CD4-positive, alpha-beta T cell (primary cell): ENCODE measurements around the gene HMCN1. TPM values are rescaled to one million over a fixed set of nuclear protein-coding genes. Genes with fewer than 3 reads are reported as not detected.

ENCODE experiments used
- ATAC-seq: fragments of 200-7000 bp; cut with Tn5 transposase; one replicate; pipeline ENCODE4 v1.10.0; 2022; ENCODE audit warnings: mild to moderate bottlenecking; ENCODE audit not compliant: poor library complexity
- CTCF ChIA-PET: fragments of 350-600 bp; sonication (Branson Sonifier 250); formaldehyde crosslinking; loops from one replicate; lab custom pipeline; 2021; ENCODE audit warnings: antibody characterized with exemption, inconsistent platforms; lab: Charles Lee
- POLR2A ChIA-PET: fragments of 350-600 bp; sonication (Branson Sonifier 250); formaldehyde crosslinking; loops from one replicate; lab custom pipeline; 2021; ENCODE audit warnings: antibody characterized with exemption, inconsistent platforms; lab: Charles Lee
- DNase-seq, 14 experiments: peaks; one replicate each; pipeline ENCODE4 v3.0.0-alpha.2; 2013 to 2020; ENCODE audit warnings: mixed read lengths in 2 of 14
- H3K27ac ChIP-seq, 2 donors: one replicate each; pipeline versions ENCODE4 v1.5.1 to v1.7.0; 2013; ENCODE audit warnings: low read length in 2 of 2, low read depth in 1 of 2, mild to moderate bottlenecking in 1 of 2
- H3K27me3 ChIP-seq, 2 experiments: 1 replicate in 1 of 2; 2 replicates in 1 of 2; pipeline versions ENCODE4 v1.6.1 to v1.7.0; 2013; ENCODE audit warnings: low read length in 2 of 2, control low read depth in 1 of 2, mild to moderate bottlenecking in 1 of 2, moderate library complexity in 1 of 2; ENCODE audit not compliant: insufficient read depth in 2 of 2, control insufficient read depth in 1 of 2
- H3K36me3 ChIP-seq: one replicate; pipeline ENCODE4 v1.6.1; 2013; ENCODE audit warnings: low read length, control low read depth; ENCODE audit not compliant: insufficient read depth
- H3K4me1 ChIP-seq: one replicate; pipeline ENCODE4 v1.6.1; 2013; ENCODE audit warnings: low read length, control low read depth; ENCODE audit not compliant: insufficient read depth
- H3K4me3 ChIP-seq: one replicate; pipeline ENCODE4 v1.5.1; 2013; ENCODE audit warnings: mild to moderate bottlenecking, low read length, moderate library complexity
- H3K9me3 ChIP-seq, 2 experiments: 1 replicate in 1 of 2; 2 replicates in 1 of 2; pipeline versions ENCODE4 v1.6.1 to v1.7.0; 2013; ENCODE audit warnings: low read length in 2 of 2, mild to moderate bottlenecking in 2 of 2, control low read depth in 1 of 2, moderate library complexity in 1 of 2; ENCODE audit not compliant: control insufficient read depth in 1 of 2, insufficient read depth in 1 of 2
- H3K27ac Mint-ChIP-seq: one replicate; pipeline ENCODE4 v1.8.0; 2020; ENCODE audit warnings: mixed read lengths
- H3K27me3 Mint-ChIP-seq: one replicate; pipeline ENCODE4 v1.8.0; 2021; ENCODE audit warnings: mixed read lengths
- H3K36me3 Mint-ChIP-seq: one replicate; pipeline ENCODE4 v1.8.0; 2021; ENCODE audit warnings: low read depth, mixed read lengths
- H3K4me1 Mint-ChIP-seq: one replicate; pipeline ENCODE4 v1.8.0; 2021; ENCODE audit warnings: low read depth, mixed read lengths
- H3K4me3 Mint-ChIP-seq: one replicate; pipeline ENCODE4 v1.8.0; 2020; ENCODE audit warnings: mild to moderate bottlenecking, mixed read lengths
- H3K9me3 Mint-ChIP-seq: one replicate; pipeline ENCODE4 v1.8.0; 2020; ENCODE audit warnings: mixed read lengths
- intact Hi-C, 2 experiments: fragments of 100-400 bp; cut with DNase I in 1 of 2; cut with micrococcal nuclease in 1 of 2; formaldehyde crosslinking; loops; one replicate each; pipeline versions ENCODE4 v1.15.1 to v1.9.0; 2023 to 2025; cut with DNase I, micrococcal nuclease
- total RNA-seq, 174 experiments: library from RNA in 2 of 174; stranded (reverse) in 2 of 174; gene quantifications; one replicate each; pipeline ENCODE4 v1.2.3 and lab custom pipeline; 2021 to 2026
- TF ChIP-seq, protein P1 (sequence below): fragments of 200-600 bp; IDR thresholded peaks from one replicate; pipeline ENCODE4 v1.8.0; 2022; ENCODE audit warnings: antibody characterized with exemption, mild to moderate bottlenecking

The HMCN1 gene
- total RNA-seq, 2 experiments from 2014 or later: 0.14 TPM

DNA sequence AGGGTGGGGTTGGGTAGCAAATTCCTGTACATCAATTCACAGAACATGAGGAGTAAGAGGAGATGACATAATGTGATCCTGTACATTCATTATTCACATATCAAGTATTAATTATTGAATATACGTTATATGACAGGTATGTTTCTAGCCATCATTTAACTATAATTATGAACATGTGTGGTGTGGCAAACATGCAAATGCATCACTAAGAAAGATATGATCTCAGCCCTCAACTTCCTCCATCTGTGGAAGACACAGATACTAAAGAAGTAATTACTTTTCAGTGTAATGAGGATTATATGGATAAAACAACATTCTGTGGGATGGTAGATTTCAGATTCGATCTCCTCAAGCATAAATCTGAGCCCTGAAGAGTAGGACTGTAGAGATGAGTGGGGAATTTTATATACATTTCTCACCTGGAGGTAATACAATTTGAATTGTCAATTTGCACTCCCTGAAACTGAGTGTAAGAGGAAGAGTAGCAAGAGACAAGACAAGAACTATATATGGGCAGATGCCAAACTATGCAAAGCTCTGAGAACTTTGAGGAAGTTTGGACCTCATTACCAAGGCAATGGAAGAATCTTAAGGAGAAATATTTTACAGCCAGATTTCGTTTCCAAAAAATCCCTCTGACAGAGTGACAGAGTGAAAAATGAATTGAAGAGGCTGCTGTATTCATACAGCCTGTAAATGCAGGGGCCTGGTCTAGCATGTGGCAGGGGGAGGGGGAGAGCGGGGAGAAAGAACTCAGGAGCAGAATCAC lies 365.3 kb downstream of the HMCN1 start:
- Histone ChIP-seq H3K9me3 (no peaks in the 10 kb centered on the region), H3K36me3 (no peaks in the 10 kb centered on the region), H3K27me3 (no peaks in the 10 kb centered on the region), H3K27ac (no peak overlapping the region), H3K4me3 (no peak overlapping the region), H3K4me1 (no peaks in the 10 kb centered on the region)
- no peak for DNase-seq
- TF ChIP-seq, protein P1, sequence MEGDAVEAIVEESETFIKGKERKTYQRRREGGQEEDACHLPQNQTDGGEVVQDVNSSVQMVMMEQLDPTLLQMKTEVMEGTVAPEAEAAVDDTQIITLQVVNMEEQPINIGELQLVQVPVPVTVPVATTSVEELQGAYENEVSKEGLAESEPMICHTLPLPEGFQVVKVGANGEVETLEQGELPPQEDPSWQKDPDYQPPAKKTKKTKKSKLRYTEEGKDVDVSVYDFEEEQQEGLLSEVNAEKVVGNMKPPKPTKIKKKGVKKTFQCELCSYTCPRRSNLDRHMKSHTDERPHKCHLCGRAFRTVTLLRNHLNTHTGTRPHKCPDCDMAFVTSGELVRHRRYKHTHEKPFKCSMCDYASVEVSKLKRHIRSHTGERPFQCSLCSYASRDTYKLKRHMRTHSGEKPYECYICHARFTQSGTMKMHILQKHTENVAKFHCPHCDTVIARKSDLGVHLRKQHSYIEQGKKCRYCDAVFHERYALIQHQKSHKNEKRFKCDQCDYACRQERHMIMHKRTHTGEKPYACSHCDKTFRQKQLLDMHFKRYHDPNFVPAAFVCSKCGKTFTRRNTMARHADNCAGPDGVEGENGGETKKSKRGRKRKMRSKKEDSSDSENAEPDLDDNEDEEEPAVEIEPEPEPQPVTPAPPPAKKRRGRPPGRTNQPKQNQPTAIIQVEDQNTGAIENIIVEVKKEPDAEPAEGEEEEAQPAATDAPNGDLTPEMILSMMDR: no peak
- Mint-ChIP-seq H3K4me1 (no peaks in the 10 kb centered on the region), H3K27me3 (peaks cover 14% of the 10 kb centered on the region), H3K4me3 (no peak overlapping the region), H3K9me3 (no peaks in the 10 kb centered on the region), H3K27ac (no peak overlapping the region), H3K36me3 (no peaks in the 10 kb centered on the region)
- ChIA-PET CTCF (no interaction called here), POLR2A (no interaction called here)
- ATAC-seq: no peak
- intact Hi-C loops: no loop called here

DNA sequence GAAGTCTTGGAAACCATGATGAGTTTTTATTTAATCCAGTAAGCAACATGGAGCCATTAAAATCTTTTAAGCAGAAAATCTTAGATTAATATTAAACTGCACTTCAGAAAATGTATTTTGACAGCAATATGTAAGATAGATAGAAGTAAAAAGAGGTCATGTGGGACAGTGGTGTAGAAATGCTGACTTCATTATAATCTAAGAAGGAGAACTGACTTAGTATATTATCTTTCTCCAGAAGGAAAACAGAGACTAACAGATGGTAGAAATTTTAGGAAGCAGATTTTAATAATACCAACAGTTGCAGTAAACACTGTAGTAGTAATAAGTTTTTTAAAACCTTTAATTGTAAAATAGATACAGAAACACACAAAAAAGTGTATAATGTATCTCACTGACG lies 367.9 kb downstream of the HMCN1 start:
- no peaks in the 10 kb centered on the region for H3K27me3 Mint-ChIP-seq
- no peaks in the 10 kb centered on the region for H3K36me3 ChIP-seq
- H3K4me3 Mint-ChIP-seq: no peak overlapping the region
- H3K27ac ChIP-seq: no peak overlapping the region
- ChIA-PET CTCF (no interaction called here), POLR2A (no interaction called here)
- no peaks in the 10 kb centered on the region for H3K9me3 ChIP-seq
- TF ChIP-seq, protein P1: no peak
- H3K9me3 Mint-ChIP-seq: no peaks in the 10 kb centered on the region
- no peaks in the 10 kb centered on the region for H3K27me3 ChIP-seq
- no peak for ATAC-seq
- no peak for DNase-seq
- no peak overlapping the region for H3K4me3 ChIP-seq
- no peaks in the 10 kb centered on the region for H3K4me1 Mint-ChIP-seq
- no peaks in the 10 kb centered on the region for H3K36me3 Mint-ChIP-seq
- intact Hi-C loops: no loop called here
- no peak overlapping the region for H3K27ac Mint-ChIP-seq
- no peaks in the 10 kb centered on the region for H3K4me1 ChIP-seq

DNA sequence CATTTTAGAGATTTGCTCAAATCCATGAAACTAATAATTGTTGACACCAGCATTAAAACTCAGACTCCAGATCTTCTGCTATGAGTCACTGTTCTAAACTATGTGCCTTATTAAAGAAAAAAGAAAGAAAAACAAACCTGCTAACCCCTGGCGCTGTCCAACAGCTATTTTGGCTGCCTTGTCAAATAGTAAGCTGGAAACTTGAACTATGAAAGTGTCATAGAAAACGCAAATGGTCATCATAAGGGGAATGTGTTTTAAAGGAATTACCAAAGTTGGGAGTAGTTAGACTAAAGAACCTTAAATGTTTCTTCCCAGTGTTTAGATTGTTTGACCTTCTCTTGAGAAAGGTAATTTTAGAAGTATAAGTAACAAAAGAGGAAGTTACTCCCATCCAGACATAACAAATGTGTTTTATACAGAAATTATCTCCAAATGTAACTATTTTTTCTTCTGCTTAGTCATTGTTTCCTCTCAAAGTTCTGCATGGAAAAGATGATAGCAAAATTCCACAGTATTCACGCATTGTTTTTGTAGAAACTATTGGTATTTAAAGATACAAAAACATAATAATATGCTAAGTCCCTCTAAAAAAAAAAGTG lies 368.5 kb downstream of the HMCN1 start:
- no peaks in the 10 kb centered on the region for H3K36me3 Mint-ChIP-seq
- Histone ChIP-seq H3K27ac (no peak overlapping the region), H3K4me1 (no peaks in the 10 kb centered on the region), H3K27me3 (no peaks in the 10 kb centered on the region), H3K36me3 (no peaks in the 10 kb centered on the region), H3K9me3 (no peaks in the 10 kb centered on the region), H3K4me3 (no peak overlapping the region)
- H3K4me1 Mint-ChIP-seq: no peaks in the 10 kb centered on the region
- TF ChIP-seq, protein P1: no peak
- no peak for ATAC-seq
- no peak overlapping the region for H3K27ac Mint-ChIP-seq
- DNase-seq: no peak
- CTCF ChIA-PET: no interaction called here
- no peak overlapping the region for H3K4me3 Mint-ChIP-seq
- intact Hi-C loops: no loop called here
- no peaks in the 10 kb centered on the region for H3K9me3 Mint-ChIP-seq
- no peaks in the 10 kb centered on the region for H3K27me3 Mint-ChIP-seq
- POLR2A ChIA-PET: no interaction called here
